GM18861 (cell line): ENCODE measurements around the gene MACROD2.
"Not testable (repeated sequence)": the region's sequence is repeated elsewhere in the genome, so short reads cannot be mapped to it uniquely, and the experiment has no call there.

ENCODE experiments used
- ATAC-seq: cut with Tn5 transposase; IDR thresholded peaks from one replicate; pipeline ENCODE4 v1.9.1; 2021; ENCODE audit not compliant: unreplicated experiment

The MACROD2 gene

DNA sequence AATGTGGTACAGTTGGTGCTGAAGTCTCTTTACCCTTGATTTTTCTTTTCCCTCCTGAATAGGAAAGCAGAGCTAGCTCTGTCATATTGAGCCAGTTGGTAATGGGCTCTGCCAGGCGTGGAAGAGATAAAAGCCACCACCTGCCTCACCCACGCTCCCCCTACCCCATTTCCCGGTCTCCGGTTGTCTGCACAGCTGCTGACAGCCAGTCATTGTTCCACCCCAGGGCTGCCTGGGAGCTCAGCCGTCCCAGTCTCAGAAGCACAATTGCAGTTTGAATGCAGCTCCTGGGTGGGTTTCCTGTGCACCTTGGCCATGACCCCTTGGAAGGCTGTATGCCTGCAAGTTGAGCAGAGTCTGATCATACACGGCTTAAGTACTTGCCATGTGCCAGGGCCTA, 1017.2 kb downstream of the MACROD2 start:
- no peak for ATAC-seq

DNA sequence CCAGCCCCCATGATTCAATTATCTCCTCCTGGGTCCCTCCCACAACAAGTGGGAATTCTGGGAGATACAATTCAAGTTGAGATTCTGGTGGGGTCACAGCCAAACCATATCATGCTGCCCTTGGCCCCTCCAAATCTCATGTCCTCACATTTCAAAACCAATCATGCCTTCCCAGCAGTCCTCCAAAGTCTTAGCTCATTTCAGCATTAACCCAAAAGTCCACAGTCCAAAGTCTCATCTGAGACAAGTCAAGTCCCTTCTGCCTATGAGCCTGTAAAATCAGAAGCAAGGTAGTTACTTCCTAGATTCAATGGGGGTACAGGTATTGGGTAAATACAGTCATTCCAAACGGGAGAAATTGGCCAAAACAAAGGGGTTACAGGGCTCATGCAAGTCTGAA, 1021.6 kb downstream of the MACROD2 start:
- not testable (repeated sequence) for ATAC-seq

DNA sequence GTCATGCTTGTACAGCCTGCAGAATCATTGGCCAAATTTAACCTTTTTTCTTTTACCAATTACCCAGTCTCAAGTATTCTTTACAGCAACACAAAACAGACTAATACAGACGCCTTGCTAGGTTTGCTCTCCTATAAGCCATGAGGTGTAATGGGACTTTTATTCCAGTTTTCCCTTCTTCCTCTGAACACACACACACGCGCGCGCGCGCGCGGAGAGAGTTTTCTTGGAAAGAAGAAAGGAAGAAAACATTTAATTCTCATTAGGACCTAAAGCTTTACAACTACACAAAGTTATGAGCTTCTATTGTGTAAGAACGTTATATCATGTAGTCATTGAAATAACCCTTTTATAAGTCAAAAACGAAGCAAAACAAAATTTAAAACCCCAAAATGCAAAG, 1023.6 kb downstream of the MACROD2 start:
- no peak for ATAC-seq

GRCh38 chr20:15020845-15021244, 1025.5 kb downstream of the MACROD2 start:
- ATAC-seq = no peak

DNA sequence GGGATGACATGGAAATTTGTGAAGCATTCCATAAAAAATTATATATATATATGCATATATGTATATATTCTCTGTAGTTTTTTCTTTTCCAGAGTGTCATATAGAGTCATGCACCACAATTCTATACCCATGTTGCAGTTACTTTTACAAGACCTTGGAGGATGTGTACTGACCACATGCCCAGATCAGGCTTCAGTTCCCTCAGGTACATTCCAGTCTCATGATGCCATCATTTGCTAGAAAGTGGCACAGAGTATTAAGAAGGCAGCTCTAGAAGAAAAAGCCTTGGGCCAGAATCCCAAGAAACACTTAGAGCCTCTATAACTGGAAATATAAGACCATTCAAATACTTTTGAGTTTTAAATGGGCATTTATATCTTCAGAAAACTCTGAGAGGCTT, 1027.6 kb downstream of the MACROD2 start:
- no peak for ATAC-seq

GRCh38 chr20:15026759-15027158, 1031.4 kb downstream of the MACROD2 start:
- ATAC-seq = no peak

GRCh38 chr20:15030826-15031225, 1035.5 kb downstream of the MACROD2 start:
- ATAC-seq = no peak

DNA sequence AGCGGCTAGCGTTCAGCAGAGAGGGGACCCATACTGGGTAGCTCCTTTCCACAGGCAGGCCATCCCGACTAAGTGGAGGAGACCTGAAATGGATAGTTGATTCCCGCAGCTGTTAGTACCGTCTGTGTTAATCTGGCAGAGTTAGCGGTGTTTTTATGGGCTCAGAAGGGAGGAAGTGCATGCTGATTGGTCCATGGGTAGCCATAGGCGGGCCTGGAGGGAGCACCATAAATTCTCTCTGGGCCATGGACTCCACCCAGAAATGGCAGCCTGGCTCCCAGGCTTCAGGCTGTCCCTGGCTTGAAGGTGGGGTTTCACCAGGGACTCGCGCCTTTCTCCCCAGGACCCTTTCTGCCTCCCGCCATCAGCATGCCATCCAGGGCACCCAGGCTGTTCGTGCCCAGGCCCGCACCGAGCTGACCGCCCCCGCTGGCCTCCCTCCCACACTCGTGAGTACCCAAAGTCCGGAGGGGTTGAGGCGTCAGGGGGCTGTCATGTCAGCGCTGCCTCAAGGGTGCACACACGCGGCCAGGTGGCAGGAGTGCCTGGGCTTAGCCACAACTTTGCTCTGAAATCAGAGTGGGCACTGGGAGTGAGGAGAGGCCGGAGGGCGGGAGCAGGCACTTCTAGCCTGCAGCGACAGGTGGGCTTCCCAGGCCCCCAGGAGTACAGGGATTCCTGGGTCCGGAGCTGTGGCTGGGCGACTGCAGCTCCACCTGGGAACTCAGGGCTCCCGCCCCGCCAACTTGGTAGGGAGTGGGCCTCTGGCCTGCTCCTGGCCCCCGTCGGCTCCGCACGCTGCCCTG, 1036.4 kb downstream of the MACROD2 start:
- ATAC-seq = no peak

DNA sequence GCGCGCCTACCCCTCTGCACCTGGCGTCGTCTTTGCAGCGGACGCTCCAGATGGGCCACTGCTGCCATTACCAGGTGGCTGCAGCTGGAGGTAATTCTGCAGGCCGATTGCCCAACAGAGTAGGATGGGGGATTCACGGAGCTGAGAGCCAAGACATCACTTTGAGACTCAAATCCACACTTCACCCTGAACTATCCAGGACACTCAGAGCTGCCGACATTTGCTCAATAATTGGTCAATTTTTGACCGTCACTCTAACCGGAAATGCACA, 1037.0 kb downstream of the MACROD2 start:
- no peak for ATAC-seq

DNA sequence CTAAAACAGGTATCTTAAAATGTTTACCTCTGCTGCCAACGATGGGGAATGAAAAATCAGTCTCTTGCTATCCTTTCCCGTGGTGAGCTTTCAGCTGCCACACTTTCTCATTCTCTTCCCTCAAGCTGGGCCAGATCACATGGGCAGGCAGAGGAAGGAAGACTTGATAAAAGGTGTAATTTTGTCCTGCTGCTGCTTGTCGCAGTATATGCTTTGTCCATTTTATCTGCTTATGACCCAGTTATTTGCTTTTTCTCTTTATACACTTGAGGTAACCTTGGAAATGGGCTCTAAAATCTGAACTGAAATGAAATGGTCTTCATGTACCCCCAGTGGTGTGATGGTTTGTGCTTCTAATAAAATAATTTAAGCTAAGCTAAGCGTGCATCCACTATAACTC, 1038.0 kb downstream of the MACROD2 start:
- ATAC-seq = no peak

DNA sequence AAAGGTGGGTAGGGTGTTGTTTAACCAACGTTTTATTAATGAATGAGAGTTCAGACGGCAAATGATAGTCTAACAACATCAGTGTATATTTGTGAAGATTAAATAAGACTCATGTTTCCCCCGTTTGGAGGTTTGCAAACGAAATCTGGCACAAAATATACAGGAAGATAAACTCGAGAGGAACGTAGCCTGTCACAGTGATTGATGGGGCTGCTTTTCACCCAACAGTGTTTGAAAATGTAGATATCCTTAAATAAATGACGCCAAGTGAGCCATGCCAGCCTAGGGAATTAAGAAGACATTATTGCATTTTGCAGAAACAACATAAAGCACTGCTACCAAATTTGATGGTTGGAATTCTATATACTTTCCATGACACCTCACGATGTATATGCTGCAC, 1038.6 kb downstream of the MACROD2 start:
- no peak for ATAC-seq

GRCh38 chr20:15036948-15037347, 1041.6 kb downstream of the MACROD2 start:
- ATAC-seq = no peak

DNA sequence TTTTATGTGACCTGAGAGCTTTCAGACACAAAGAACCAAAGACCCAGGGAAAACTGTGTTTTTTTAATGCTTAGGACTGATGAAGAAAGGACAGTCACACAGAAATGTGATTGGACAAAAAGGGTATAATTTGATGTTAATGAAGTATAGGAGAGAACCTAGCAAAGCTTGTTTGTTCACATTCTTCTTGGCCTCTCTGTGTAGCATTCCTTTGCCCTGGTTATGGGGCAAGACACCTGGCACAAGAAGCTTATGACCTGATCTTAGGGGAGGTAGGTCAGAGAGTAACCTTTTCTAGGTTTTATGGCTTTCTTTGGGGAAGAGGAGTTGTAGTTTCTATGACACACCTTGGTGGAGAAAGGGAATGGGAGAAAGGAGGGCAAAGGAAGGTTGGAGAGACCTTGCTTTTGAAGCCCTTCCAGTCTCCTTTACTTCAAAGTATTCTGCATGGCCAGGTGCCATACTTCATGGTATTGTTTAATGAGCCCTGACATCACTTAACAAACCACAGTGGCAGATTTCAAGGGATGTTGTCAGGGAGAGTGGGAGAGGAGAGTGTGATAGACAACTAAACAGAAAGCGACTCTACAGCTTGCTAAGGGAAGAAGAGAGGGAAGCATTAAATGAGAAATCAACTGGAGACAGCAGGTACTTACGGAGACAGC, 1043.9 kb downstream of the MACROD2 start:
- no peak for ATAC-seq

DNA sequence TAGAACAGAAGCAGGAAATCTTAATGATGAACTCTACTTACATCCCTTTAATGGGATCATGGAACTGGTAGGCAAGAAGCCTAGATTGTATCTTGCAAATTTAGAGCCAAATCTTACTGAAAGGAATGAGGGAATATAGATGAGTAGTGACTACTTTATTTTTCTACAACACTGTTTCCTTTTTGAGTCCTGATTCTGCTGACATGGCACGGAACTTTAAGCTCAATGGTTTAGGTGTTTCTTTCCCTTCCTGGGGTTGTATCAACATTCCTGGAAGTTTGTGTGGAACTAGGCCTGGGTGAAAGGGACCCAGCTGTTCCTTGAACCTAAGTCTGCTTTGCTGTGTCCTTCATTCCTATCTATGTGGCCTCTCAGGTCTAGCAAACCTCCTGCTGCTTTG, 1047.4 kb downstream of the MACROD2 start:
- no peak for ATAC-seq

DNA sequence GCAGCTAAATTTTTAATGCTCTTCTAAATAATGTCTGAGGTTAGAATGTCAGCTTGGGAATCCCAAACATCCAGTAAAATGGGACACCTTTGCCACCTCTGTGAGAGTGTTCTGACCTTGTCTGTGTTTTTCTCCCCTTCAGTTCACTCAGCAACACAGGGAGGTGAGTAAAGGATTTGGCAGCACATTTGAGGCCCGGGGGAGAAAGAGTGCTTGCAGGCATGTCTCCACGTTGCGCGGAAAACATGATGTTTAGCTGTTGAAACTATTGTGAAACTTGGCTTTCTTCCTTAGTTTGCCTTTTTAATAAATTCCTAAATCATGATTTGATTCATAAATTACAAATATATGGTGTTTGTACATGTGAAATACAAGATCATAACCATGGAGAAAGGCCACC, 1049.9 kb downstream of the MACROD2 start:
- ATAC-seq = no peak

GRCh38 chr20:15047042-15047441, 1051.7 kb downstream of the MACROD2 start:
- ATAC-seq = no peak

DNA sequence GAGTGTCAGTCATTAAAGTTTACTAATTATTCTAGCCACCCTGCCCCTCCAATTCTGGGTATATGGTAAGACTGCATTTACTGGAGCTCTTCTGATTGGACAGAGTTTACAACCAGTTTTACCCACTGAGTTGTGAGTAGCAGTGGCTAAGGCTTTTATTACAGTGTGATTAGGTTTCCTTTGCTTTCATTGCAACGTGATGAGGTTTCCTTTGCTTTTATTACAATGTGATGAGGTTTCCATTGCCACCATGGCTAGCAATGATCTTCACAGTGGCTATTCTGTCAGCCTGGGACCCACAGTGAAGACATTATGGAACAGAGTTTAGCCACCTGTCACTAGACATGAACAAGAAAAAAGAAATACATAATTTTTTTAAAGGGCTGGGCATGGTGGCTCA, 1052.3 kb downstream of the MACROD2 start:
- ATAC-seq = no peak

DNA sequence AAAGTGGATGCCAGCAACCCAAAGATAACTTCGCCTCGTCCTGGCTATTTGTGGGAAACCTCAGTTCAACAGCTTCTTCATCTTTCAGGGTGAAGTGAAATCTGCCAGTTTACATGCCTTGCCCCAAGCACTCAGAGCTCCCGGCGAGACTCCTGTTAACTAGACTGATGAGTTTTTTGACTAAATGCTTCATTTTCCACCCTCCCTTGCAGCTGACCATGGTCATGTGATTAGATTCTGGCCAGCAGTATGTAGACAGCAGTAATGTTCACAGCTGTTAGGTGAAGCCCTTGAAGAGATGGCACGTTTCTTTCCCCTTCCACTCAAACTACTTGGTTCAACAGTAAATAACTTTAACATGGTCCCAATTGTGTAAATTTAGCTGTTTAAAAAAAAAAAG, 1060.9 kb downstream of the MACROD2 start:
- ATAC-seq = no peak

GRCh38 chr20:15058841-15059240, 1063.5 kb downstream of the MACROD2 start:
- ATAC-seq = no peak

DNA sequence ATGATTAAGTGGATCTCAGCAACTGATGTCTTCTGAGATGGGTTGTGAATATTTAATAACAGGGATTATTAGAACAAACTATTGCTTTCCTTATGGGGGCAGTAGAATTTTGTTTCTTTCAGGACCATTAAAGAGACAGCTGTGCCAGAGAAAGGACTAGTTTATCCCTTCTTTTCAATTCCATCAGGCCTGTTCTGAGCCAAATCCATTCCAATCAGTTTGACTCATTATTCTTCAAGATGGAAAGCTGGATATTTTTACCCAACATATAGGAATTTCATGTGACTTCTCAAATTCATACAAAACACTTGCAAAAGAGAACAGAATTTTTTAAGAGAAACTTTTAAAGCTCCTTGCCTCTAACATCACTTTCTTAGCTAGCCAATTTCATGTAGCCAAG, 1064.1 kb downstream of the MACROD2 start:
- ATAC-seq = no peak

DNA sequence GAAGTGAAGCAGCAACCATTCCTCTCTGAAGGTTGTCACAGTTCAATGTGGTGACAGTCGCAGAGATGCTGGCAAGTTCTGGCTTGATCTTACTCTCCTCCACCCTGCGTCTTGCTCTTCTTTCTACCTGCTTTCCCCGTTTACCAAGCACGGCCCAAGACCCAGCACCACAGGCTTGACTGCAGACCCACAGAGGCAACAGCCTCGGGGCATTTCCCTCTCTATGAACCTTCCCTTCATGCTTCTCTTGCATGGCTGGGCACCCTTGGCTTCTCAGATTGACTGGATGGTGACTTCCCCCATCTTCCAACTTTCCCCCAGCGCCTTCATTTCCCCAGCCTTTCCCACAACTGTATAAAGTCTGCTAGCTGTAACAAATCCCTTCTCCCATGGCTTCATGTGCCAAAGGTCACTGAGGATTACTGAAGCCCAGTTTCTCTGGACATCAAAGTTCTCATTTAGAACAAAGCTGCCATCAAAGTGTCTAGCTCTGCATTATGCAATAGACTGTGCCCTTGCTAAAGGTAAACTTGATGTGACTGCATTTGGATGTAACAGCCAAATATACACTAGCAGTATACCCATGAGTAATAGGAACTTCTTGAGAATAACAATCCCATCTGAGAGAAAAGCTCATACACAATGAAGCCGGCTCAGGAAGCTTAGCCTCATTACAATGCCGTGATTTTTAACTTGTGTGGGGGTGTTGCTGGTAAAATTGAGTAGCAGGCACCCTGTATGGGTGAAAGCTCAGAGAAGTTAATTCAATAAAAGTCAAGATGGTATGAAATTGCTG, 1065.1 kb downstream of the MACROD2 start:
- ATAC-seq = no peak

- ATAC-seq = no peak
Observed at GRCh38 chr20:15061061-15061430, 1065.7 kb downstream of the MACROD2 start.
